ENCODE data around the gene GBX2. TPM values are rescaled to one million over a fixed set of nuclear protein-coding genes. Genes with fewer than 3 reads are reported as not detected.

The GBX2 gene
- total and polyA plus RNA-seq, 2 of the 8 experiments (the other 6 are each of a cell fraction or from before 2014, with no cell fraction given): 0.38 to 0.89 TPM

GRCh38 chr2:236129935-236130334, 38.3 kb downstream of the GBX2 start (continued):
- TF ChIP-seq CHD7 (IDR thresholded peaks at IDR 0.05; ENCODE audit: insufficient replicate concordance, low read length): no peak
- TF ChIP-seq YY1 (IDR thresholded peaks at IDR 0.05; ENCODE audit: low read depth, low read length): no peak
- TF ChIP-seq E2F6 (IDR thresholded peaks at IDR 0.05): no peak
- TF ChIP-seq RBBP5 (IDR thresholded peaks at IDR 0.05; ENCODE audit: borderline replicate concordance, low read depth, low read length): no peak
- TF ChIP-seq HDAC2 (IDR thresholded peaks at IDR 0.05; ENCODE audit: borderline replicate concordance in 1 of 2, low read depth in 2 of 2, low read length in 2 of 2): no peak
- no peak for TF ChIP-seq TEAD4 (IDR thresholded peaks at IDR 0.05; ENCODE audit: low read depth, low read length)
- TF ChIP-seq CTBP2 (IDR thresholded peaks at IDR 0.05; ENCODE audit: borderline replicate concordance, insufficient read depth, insufficient read length, low read length): no peak
- TF ChIP-seq SP4 (IDR thresholded peaks at IDR 0.05; ENCODE audit: low read length): no peak
- no peak for TF ChIP-seq FOSL1 (IDR thresholded peaks at IDR 0.05; ENCODE audit: insufficient read depth, low read depth, low read length)
- no peak for TF ChIP-seq BCL11A (IDR thresholded peaks at IDR 0.05; ENCODE audit: low read depth in 2 of 2, low read length in 2 of 2)
- no peak for TF ChIP-seq SIRT6 (IDR thresholded peaks at IDR 0.05; ENCODE audit: low read length)

All from H1 (cell line).